Measurements from ENCODE around the gene NUDT8. TPM values are rescaled to one million over a fixed set of nuclear protein-coding genes. Genes with fewer than 3 reads are reported as not detected.
"Not testable (repeated sequence)": the region's sequence is repeated elsewhere in the genome, so short reads cannot be mapped to it uniquely, and the experiment has no call there.

Gene NUDT8
- total and polyA plus RNA-seq, 2 experiments from 2014 or later: 5.0 to 15.1 TPM

- peaks cover 29% of the 10 kb centered on the region for H3K4me1 ChIP-seq (ENCODE audit: insufficient read depth)
- not testable (repeated sequence) for H3K27ac Mint-ChIP-seq; H3K36me3 ChIP-seq (ENCODE audit: insufficient read depth); H3F3A ChIP-seq (replicated peaks; ENCODE audit: low read depth); H4K20me1 ChIP-seq (replicated peaks; ENCODE audit: insufficient read depth); H2AFZ ChIP-seq; ATAC-seq; H3K9me2 ChIP-seq (ENCODE audit: insufficient read depth); H3K79me2 ChIP-seq (replicated peaks; ENCODE audit: insufficient read depth)
- H3K4me3 ChIP-seq: peak overlapping the region; percentile 74
- peak; percentile 33; the same call in 1 of the 2 replicates for TF ChIP-seq POLR2AphosphoS5 (IDR thresholded peaks at IDR 0.05; ENCODE audit: low read depth)
- peak overlapping the region; percentile 80 for H3K4me3 Mint-ChIP-seq
- H3K9me3 Mint-ChIP-seq: peaks cover 13% of the 10 kb centered on the region
- peaks cover 34% of the 10 kb centered on the region for H3K36me3 Mint-ChIP-seq (ENCODE audit: low read depth)
- H3K4me2 ChIP-seq: peak overlapping the region; percentile 95
- peak; percentile 46 for DNase-seq (ENCODE audit: low spot score)
- peaks cover 44% of the 10 kb centered on the region for H3K27me3 ChIP-seq (ENCODE audit: insufficient read depth)
- peaks cover 57% of the 10 kb centered on the region for H3K27me3 Mint-ChIP-seq (ENCODE audit: insufficient read depth, low read depth, poor library complexity)
- H3K4me1 Mint-ChIP-seq: peaks cover 46% of the 10 kb centered on the region
- H3K27ac ChIP-seq (ENCODE audit: low read depth): 0 out of 2 replicates have a peak overlapping the region, but pooled peaks have one; percentile 82
These were observed 7.8 kb downstream of the NUDT8 start for GRCh38 chr11:67621928-67622327.

- H3K36me3 ChIP-seq (ENCODE audit: insufficient read depth); H4K20me1 ChIP-seq (replicated peaks; ENCODE audit: insufficient read depth); H3K27ac Mint-ChIP-seq; H3K79me2 ChIP-seq (replicated peaks; ENCODE audit: insufficient read depth); H3K9me2 ChIP-seq (ENCODE audit: insufficient read depth); H3K27ac ChIP-seq (ENCODE audit: low read depth); H3F3A ChIP-seq (replicated peaks; ENCODE audit: low read depth): not testable (repeated sequence)
- peaks cover 65% of the 10 kb centered on the region for H3K27me3 Mint-ChIP-seq (ENCODE audit: insufficient read depth, low read depth, poor library complexity)
- ATAC-seq: 0 out of 3 replicates have a peak, but pooled peaks have one; percentile 6
- Histone ChIP-seq H3K27me3 (ENCODE audit: insufficient read depth) (peaks cover 57% of the 10 kb centered on the region), H2AFZ (0 out of 2 replicates have a peak overlapping the region, but pooled peaks have one; percentile 93), H3K4me1 (ENCODE audit: insufficient read depth) (peaks cover 39% of the 10 kb centered on the region), H3K4me2 (peak overlapping the region; percentile 95), H3K4me3 (peak overlapping the region; percentile 74)
- H3K36me3 Mint-ChIP-seq (ENCODE audit: low read depth): peaks cover 21% of the 10 kb centered on the region
- H3K9me3 Mint-ChIP-seq: peaks cover 13% of the 10 kb centered on the region
- peak overlapping the region; percentile 80 for H3K4me3 Mint-ChIP-seq
- peaks cover 54% of the 10 kb centered on the region for H3K4me1 Mint-ChIP-seq
- DNase-seq (ENCODE audit: low spot score): peak; percentile 85
These were observed 9.1 kb downstream of the NUDT8 start for GRCh38 chr11:67620621-67621020.

GRCh38 chr11:67619683-67620618, 9.8 kb downstream of the NUDT8 start:
- H3F3A ChIP-seq (replicated peaks; ENCODE audit: low read depth); ATAC-seq; H3K36me3 ChIP-seq (ENCODE audit: insufficient read depth); H3K79me2 ChIP-seq (replicated peaks; ENCODE audit: insufficient read depth); H3K9me3 Mint-ChIP-seq; H3K9me2 ChIP-seq (ENCODE audit: insufficient read depth); DNase-seq (ENCODE audit: low spot score); H4K20me1 ChIP-seq (replicated peaks; ENCODE audit: insufficient read depth); H3K27ac ChIP-seq (ENCODE audit: low read depth): not testable (repeated sequence)
- peaks cover 54% of the 10 kb centered on the region for H3K4me1 Mint-ChIP-seq
- Histone ChIP-seq H3K4me1 (ENCODE audit: insufficient read depth) (peaks cover 41% of the 10 kb centered on the region), H3K4me2 (peak overlapping the region; percentile 95), H2AFZ (peak overlapping the region; percentile 93), H3K27me3 (ENCODE audit: insufficient read depth) (peaks cover 61% of the 10 kb centered on the region), H3K4me3 (peak overlapping the region; percentile 74)
- H3K27ac Mint-ChIP-seq: 0 out of 2 replicates have a peak overlapping the region, but pooled peaks have one; percentile 10
- H3K36me3 Mint-ChIP-seq (ENCODE audit: low read depth): peaks cover 15% of the 10 kb centered on the region
- H3K27me3 Mint-ChIP-seq (ENCODE audit: insufficient read depth, low read depth, poor library complexity): peaks cover 68% of the 10 kb centered on the region
- peak overlapping the region; percentile 80 for H3K4me3 Mint-ChIP-seq

- Mint-ChIP-seq H3K36me3 (ENCODE audit: low read depth) (peaks cover 15% of the 10 kb centered on the region), H3K4me1 (peaks cover 62% of the 10 kb centered on the region), H3K27me3 (ENCODE audit: insufficient read depth, low read depth, poor library complexity) (peaks cover 72% of the 10 kb centered on the region)
- H3K4me2 ChIP-seq; H4K20me1 ChIP-seq (replicated peaks; ENCODE audit: insufficient read depth); H3K4me3 Mint-ChIP-seq; H3K27ac Mint-ChIP-seq; H3K9me2 ChIP-seq (ENCODE audit: insufficient read depth); H3K4me3 ChIP-seq; H3K9me3 Mint-ChIP-seq; ATAC-seq; H3F3A ChIP-seq (replicated peaks; ENCODE audit: low read depth); H2AFZ ChIP-seq; H3K36me3 ChIP-seq (ENCODE audit: insufficient read depth); H3K27ac ChIP-seq (ENCODE audit: low read depth); H3K79me2 ChIP-seq (replicated peaks; ENCODE audit: insufficient read depth); DNase-seq (ENCODE audit: low spot score): not testable (repeated sequence)
- peaks cover 45% of the 10 kb centered on the region for H3K4me1 ChIP-seq (ENCODE audit: insufficient read depth)
- H3K27me3 ChIP-seq (ENCODE audit: insufficient read depth): peaks cover 61% of the 10 kb centered on the region
These were observed 10.7 kb downstream of the NUDT8 start for GRCh38 chr11:67618901-67619659.

Measured in GM23338 (cell line).